Liver (tissue), 9 donors: Measurements from ENCODE around the gene STN1. TPM values are rescaled to one million over a fixed set of nuclear protein-coding genes. Genes with fewer than 3 reads are reported as not detected.

Experiments
- DNase-seq: peaks from one replicate; pipeline ENCODE4 v3.0.0-alpha.2; 2017; ENCODE audit warnings: low spot score
- H3K27ac ChIP-seq, 2 donors: one replicate each; pipeline ENCODE4 v1.7.0; 2013; ENCODE audit warnings: inconsistent platforms in 2 of 2, low read length in 2 of 2, control low read depth in 1 of 2, low read depth in 1 of 2, mild to moderate bottlenecking in 1 of 2
- H3K27me3 ChIP-seq, 4 donors: one replicate each; pipeline versions ENCODE4 v1.6.1 to v1.7.0; 2013; ENCODE audit warnings: low read length in 3 of 4, inconsistent platforms in 1 of 4, mild to moderate bottlenecking in 1 of 4, moderate library complexity in 1 of 4; ENCODE audit not compliant: control insufficient read depth in 4 of 4, insufficient read depth in 4 of 4
- H3K36me3 ChIP-seq, 4 donors: one replicate each; pipeline versions ENCODE4 v1.6.1 to v1.7.0; 2013; ENCODE audit warnings: low read length in 3 of 4, mild to moderate bottlenecking in 3 of 4, low read depth in 1 of 4, moderate library complexity in 1 of 4; ENCODE audit not compliant: control insufficient read depth in 4 of 4, insufficient read depth in 3 of 4
- H3K4me1 ChIP-seq, 4 donors: one replicate each; pipeline versions ENCODE4 v1.6.1 to v1.7.0; 2013; ENCODE audit warnings: low read length in 3 of 4, mild to moderate bottlenecking in 3 of 4, moderate library complexity in 1 of 4; ENCODE audit not compliant: control insufficient read depth in 4 of 4, insufficient read depth in 4 of 4
- H3K4me3 ChIP-seq, 3 donors: one replicate each; pipeline versions ENCODE4 v1.6.1 to v1.7.0; 2013; ENCODE audit warnings: low read length in 3 of 3, control low read depth in 1 of 3, low read depth in 1 of 3, mild to moderate bottlenecking in 1 of 3
- H3K9ac ChIP-seq, 2 donors: one replicate each; pipeline ENCODE4 v1.7.0; 2013; ENCODE audit warnings: low read length in 2 of 2, mild to moderate bottlenecking in 2 of 2, moderate library complexity in 2 of 2, control low read depth in 1 of 2, low read depth in 1 of 2
- H3K9me3 ChIP-seq, 4 donors: one replicate each; pipeline versions ENCODE4 v1.6.1 to v1.7.0; 2013; ENCODE audit warnings: low read length in 3 of 4; ENCODE audit not compliant: control insufficient read depth in 4 of 4
- EGR1 ChIP-seq, 2 donors: IDR thresholded peaks; 2 replicates each; pipeline ENCODE4 v1.6.1; 2016 to 2018; ENCODE audit warnings: antibody characterized with exemption in 2 of 2, low read depth in 2 of 2
- GABPA ChIP-seq, 2 donors: IDR thresholded peaks in 1 of 2; conservative IDR thresholded peaks in 1 of 2; 2 replicates each; pipeline ENCODE4 v1.6.1; 2016; ENCODE audit warnings: antibody characterized with exemption in 2 of 2, mild to moderate bottlenecking in 1 of 2, moderate library complexity in 1 of 2
- HNF4A ChIP-seq, 2 donors: conservative IDR thresholded peaks; 2 replicates each; pipeline ENCODE4 v1.6.1; 2016; ENCODE audit warnings: antibody characterized with exemption in 2 of 2, mild to moderate bottlenecking in 2 of 2
- HNF4G ChIP-seq: IDR thresholded peaks from 2 replicates; pipeline ENCODE4 v1.6.1; 2016; ENCODE audit warnings: antibody characterized with exemption
- JUND ChIP-seq, 2 donors: IDR thresholded peaks; 2 replicates each; pipeline ENCODE4 v1.6.1; 2016; ENCODE audit warnings: antibody characterized with exemption in 2 of 2
- RAD21 ChIP-seq, 2 donors: IDR thresholded peaks; 2 replicates each; pipeline ENCODE4 v1.6.1; 2016; ENCODE audit warnings: antibody characterized with exemption in 2 of 2, mild to moderate bottlenecking in 2 of 2
- RXRA ChIP-seq, 2 donors: IDR thresholded peaks; 2 replicates each; pipeline ENCODE4 v1.6.1; 2017 to 2018; ENCODE audit warnings: antibody characterized with exemption in 2 of 2, mild to moderate bottlenecking in 1 of 2
- SP1 ChIP-seq: IDR thresholded peaks from 2 replicates; pipeline ENCODE4 v1.6.1; 2018; ENCODE audit warnings: antibody characterized with exemption, mild to moderate bottlenecking
- WGBS: extraction: QIAGEN DNeasy Blood & Tissue Kit; methylation state at CpG from one replicate; pipeline ENCODE4 v1.1.7; 2013; 5-methylcytosine and 5-hydroxymethylcytosine counted together
- polyA plus RNA-seq, 2 donors: library from polyadenylated mRNA; stranded (reverse) in 1 of 2; unstranded in 1 of 2; fragments of 200-250 nt in 1 of 2; fragments of >200 nt in 1 of 2; fragmentation: Nextera tagmentation in 1 of 2; extraction: Ambion mirVana in 1 of 2; gene quantifications; one replicate each; pipeline versions ENCODE4 v1.2.1 to v1.2.3, GENCODE V29; 2013 to 2015
- total RNA-seq, 2 donors: library from RNA; depleted of rRNA; stranded (reverse); fragments of >200 nt; gene quantifications; one replicate each; pipeline ENCODE4 v1.2.3, GENCODE V29; 2014
- TF ChIP-seq, protein P1 (sequence below): IDR thresholded peaks from 2 replicates; pipeline ENCODE4 v1.6.1; 2016; ENCODE audit warnings: antibody characterized with exemption, mild to moderate bottlenecking
- TF ChIP-seq, protein P2 (sequence below): IDR thresholded peaks from 2 replicates; pipeline ENCODE4 v1.6.1; 2016; ENCODE audit warnings: antibody characterized with exemption
- TF ChIP-seq, protein P3 (sequence below): IDR thresholded peaks from 2 replicates; pipeline ENCODE4 v1.6.1; 2016; ENCODE audit warnings: antibody characterized with exemption
- TF ChIP-seq, protein P4 (sequence below): fragments of 150-350 bp; IDR thresholded peaks from 2 replicates; pipeline ENCODE4 v1.5.1; 2017; ENCODE audit warnings: improper control_type of control experiment, low read depth, low read length; ENCODE audit not compliant: missing input control
- donor health status: healthy.
- donor health status: healthy.
- donor health status: healthy.
- donor health status: healthy.
- donor health status: healthy.

STN1 gene
- total and polyA plus RNA-seq, 4 donors = 6.9 to 12.9 (median 8.0) TPM

DNA sequence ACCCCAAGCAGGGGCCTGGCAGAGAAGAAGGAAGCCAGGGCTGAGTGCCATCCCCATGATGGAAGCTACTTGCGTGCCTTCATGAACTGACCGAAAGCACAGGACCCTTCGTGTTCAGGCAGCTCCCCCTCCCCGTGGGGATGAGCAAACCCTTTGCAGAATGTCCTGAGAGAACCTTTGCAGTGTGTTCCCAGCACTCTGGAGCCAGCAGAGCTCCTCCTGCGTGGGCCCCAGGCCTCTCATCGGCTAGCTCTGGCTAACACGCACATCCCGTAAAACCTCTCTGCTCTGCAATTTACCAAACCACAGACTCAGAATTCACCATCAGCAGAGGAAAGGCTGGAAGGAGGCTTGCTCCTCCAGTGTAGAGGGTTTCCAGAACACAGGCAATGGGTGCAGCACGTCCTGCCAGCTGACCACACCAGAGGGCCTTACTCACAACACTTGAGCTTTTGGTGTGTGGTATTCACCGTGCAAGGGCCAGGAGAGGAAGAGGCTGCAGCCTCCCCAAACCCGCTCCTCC lies 65.7 kb downstream of the STN1 start (continued):
- TF ChIP-seq, protein P1, sequence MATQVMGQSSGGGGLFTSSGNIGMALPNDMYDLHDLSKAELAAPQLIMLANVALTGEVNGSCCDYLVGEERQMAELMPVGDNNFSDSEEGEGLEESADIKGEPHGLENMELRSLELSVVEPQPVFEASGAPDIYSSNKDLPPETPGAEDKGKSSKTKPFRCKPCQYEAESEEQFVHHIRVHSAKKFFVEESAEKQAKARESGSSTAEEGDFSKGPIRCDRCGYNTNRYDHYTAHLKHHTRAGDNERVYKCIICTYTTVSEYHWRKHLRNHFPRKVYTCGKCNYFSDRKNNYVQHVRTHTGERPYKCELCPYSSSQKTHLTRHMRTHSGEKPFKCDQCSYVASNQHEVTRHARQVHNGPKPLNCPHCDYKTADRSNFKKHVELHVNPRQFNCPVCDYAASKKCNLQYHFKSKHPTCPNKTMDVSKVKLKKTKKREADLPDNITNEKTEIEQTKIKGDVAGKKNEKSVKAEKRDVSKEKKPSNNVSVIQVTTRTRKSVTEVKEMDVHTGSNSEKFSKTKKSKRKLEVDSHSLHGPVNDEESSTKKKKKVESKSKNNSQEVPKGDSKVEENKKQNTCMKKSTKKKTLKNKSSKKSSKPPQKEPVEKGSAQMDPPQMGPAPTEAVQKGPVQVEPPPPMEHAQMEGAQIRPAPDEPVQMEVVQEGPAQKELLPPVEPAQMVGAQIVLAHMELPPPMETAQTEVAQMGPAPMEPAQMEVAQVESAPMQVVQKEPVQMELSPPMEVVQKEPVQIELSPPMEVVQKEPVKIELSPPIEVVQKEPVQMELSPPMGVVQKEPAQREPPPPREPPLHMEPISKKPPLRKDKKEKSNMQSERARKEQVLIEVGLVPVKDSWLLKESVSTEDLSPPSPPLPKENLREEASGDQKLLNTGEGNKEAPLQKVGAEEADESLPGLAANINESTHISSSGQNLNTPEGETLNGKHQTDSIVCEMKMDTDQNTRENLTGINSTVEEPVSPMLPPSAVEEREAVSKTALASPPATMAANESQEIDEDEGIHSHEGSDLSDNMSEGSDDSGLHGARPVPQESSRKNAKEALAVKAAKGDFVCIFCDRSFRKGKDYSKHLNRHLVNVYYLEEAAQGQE = no peak
- TF ChIP-seq EGR1 (IDR thresholded peaks at IDR 0.05; ENCODE audit: low read depth in 2 of 2) (no peak), JUND (IDR thresholded peaks at IDR 0.05) (no peak), HNF4A (conservative IDR thresholded peaks at IDR 0.05) (no peak), HNF4G (no peak)

DNA sequence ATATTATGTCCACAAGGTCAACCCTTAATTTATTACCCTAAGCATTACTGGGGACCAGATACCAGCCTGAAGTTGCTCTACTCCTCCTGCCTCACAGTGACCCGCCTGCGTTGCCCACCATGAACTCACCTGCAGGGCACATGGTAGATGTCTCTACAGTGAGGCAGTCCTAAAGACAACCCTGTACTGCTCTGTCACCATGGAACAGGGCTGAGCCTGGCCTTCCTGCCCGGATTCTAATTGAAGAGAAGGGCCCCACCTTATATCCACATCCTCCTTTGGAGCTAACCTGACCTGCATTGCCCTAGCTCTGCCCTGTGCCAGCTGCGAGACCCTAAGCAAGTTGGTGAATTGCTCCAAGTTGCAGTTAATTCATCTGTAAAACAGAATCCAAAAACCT lies 66.7 kb downstream of the STN1 start:
- 86% methylated on average over 4 of the region's 4 CpGs for whole genome bisulfite sequencing
- TF ChIP-seq HNF4A (conservative IDR thresholded peaks at IDR 0.05) (no peak), RAD21 (IDR thresholded peaks at IDR 0.05) (no peak), SP1 (no peak), RXRA (IDR thresholded peaks at IDR 0.05) (no peak), GABPA (IDR thresholded peaks at IDR 0.05 in 1 of 2, conservative IDR thresholded peaks at IDR 0.05 in 1 of 2) (no peak), HNF4G (no peak), EGR1 (IDR thresholded peaks at IDR 0.05; ENCODE audit: low read depth in 2 of 2) (no peak)
- TF ChIP-seq, protein P2, sequence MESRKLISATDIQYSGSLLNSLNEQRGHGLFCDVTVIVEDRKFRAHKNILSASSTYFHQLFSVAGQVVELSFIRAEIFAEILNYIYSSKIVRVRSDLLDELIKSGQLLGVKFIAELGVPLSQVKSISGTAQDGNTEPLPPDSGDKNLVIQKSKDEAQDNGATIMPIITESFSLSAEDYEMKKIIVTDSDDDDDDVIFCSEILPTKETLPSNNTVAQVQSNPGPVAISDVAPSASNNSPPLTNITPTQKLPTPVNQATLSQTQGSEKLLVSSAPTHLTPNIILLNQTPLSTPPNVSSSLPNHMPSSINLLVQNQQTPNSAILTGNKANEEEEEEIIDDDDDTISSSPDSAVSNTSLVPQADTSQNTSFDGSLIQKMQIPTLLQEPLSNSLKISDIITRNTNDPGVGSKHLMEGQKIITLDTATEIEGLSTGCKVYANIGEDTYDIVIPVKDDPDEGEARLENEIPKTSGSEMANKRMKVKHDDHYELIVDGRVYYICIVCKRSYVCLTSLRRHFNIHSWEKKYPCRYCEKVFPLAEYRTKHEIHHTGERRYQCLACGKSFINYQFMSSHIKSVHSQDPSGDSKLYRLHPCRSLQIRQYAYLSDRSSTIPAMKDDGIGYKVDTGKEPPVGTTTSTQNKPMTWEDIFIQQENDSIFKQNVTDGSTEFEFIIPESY = no peak
- TF ChIP-seq, protein P1 = no peak
- TF ChIP-seq, protein P3, sequence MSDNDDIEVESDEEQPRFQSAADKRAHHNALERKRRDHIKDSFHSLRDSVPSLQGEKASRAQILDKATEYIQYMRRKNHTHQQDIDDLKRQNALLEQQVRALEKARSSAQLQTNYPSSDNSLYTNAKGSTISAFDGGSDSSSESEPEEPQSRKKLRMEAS = no peak
- TF ChIP-seq, protein P4, sequence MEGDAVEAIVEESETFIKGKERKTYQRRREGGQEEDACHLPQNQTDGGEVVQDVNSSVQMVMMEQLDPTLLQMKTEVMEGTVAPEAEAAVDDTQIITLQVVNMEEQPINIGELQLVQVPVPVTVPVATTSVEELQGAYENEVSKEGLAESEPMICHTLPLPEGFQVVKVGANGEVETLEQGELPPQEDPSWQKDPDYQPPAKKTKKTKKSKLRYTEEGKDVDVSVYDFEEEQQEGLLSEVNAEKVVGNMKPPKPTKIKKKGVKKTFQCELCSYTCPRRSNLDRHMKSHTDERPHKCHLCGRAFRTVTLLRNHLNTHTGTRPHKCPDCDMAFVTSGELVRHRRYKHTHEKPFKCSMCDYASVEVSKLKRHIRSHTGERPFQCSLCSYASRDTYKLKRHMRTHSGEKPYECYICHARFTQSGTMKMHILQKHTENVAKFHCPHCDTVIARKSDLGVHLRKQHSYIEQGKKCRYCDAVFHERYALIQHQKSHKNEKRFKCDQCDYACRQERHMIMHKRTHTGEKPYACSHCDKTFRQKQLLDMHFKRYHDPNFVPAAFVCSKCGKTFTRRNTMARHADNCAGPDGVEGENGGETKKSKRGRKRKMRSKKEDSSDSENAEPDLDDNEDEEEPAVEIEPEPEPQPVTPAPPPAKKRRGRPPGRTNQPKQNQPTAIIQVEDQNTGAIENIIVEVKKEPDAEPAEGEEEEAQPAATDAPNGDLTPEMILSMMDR = no peak
- H3K9me3 ChIP-seq = no peaks in the 10 kb centered on the region
- H3K4me3 ChIP-seq = no peak overlapping the region
- H3K27me3 ChIP-seq = no peaks in the 10 kb centered on the region
- H3K27ac ChIP-seq = no peak overlapping the region
- no peaks in the 10 kb centered on the region for H3K36me3 ChIP-seq
- DNase-seq = no peak
- H3K4me1 ChIP-seq = peaks cover 7 to 30% (median 20%) of the 10 kb centered on the region in 4 donors
- H3K9ac ChIP-seq = no peak overlapping the region
